GM23338 (cell line): ENCODE measurements around the gene CALML5. TPM values are rescaled to one million over a fixed set of nuclear protein-coding genes. Genes with fewer than 3 reads are reported as not detected.

Experiments
- ATAC-seq: fragments of 200-7000 bp; cut with Tn5 transposase; 3 replicates; pipeline ENCODE4 v1.9.1; 2020
- DNase-seq: peaks from one replicate; pipeline ENCODE4 v3.0.0-alpha.2; 2015; ENCODE audit warnings: low spot score
- H2AFZ ChIP-seq: fragments of 200-600 bp; sonication (generic); 2 replicates; pipeline ENCODE4 v1.8.0; 2016; ENCODE audit warnings: antibody characterized with exemption, mild to moderate bottlenecking, moderate library complexity
- H3F3A ChIP-seq: fragments of 200-600 bp; sonication (generic); replicated peaks from 2 replicates; pipeline ENCODE4 v1.8.0; 2017; ENCODE audit warnings: antibody characterized with exemption, mixed run types, low read depth
- H3K27ac ChIP-seq: fragments of 200-600 bp; sonication (generic); 2 replicates; pipeline ENCODE4 v1.6.1; 2016; ENCODE audit warnings: low read depth
- H3K27me3 ChIP-seq: fragments of 200-600 bp; sonication (generic); 2 replicates; pipeline ENCODE4 v1.8.0; 2016; ENCODE audit warnings: mild to moderate bottlenecking, mixed run types, moderate library complexity; ENCODE audit not compliant: insufficient read depth
- H3K36me3 ChIP-seq: fragments of 200-600 bp; sonication (generic); 2 replicates; pipeline ENCODE4 v1.8.0; 2016; ENCODE audit warnings: mild to moderate bottlenecking; ENCODE audit not compliant: insufficient read depth
- H3K4me1 ChIP-seq: fragments of 200-600 bp; sonication (generic); 2 replicates; pipeline ENCODE4 v1.8.0; 2016; ENCODE audit warnings: mild to moderate bottlenecking, moderate library complexity; ENCODE audit not compliant: insufficient read depth
- H3K4me2 ChIP-seq: fragments of 200-600 bp; sonication (generic); 2 replicates; pipeline ENCODE4 v1.7.1; 2017; ENCODE audit warnings: mixed run types
- H3K4me3 ChIP-seq: fragments of 200-600 bp; sonication (generic); 2 replicates; pipeline ENCODE4 v1.6.1; 2016; ENCODE audit warnings: mixed run types
- H3K79me2 ChIP-seq: fragments of 200-600 bp; sonication (generic); replicated peaks from 2 replicates; pipeline ENCODE4 v1.8.0; 2017; ENCODE audit warnings: mild to moderate bottlenecking; ENCODE audit not compliant: insufficient read depth
- H3K9me2 ChIP-seq: fragments of 200-600 bp; sonication (generic); 2 replicates; pipeline ENCODE4 v1.8.0; 2017; ENCODE audit not compliant: insufficient read depth
- H4K20me1 ChIP-seq: fragments of 200-600 bp; sonication (generic); replicated peaks from 2 replicates; pipeline ENCODE4 v1.8.0; 2017; ENCODE audit warnings: mild to moderate bottlenecking; ENCODE audit not compliant: insufficient read depth
- H3K27ac Mint-ChIP-seq: 2 replicates; pipeline ENCODE4 v1.8.0; 2020; ENCODE audit warnings: inconsistent platforms, mild to moderate bottlenecking, moderate library complexity, mixed read lengths
- H3K27me3 Mint-ChIP-seq: 3 replicates; pipeline ENCODE4 v1.8.0; 2022; ENCODE audit warnings: low read depth, mild to moderate bottlenecking, moderate library complexity, mixed read lengths, inconsistent platforms; ENCODE audit not compliant: insufficient read depth, poor library complexity
- H3K36me3 Mint-ChIP-seq: 3 replicates; pipeline ENCODE4 v1.8.0; 2021; ENCODE audit warnings: low read depth, mild to moderate bottlenecking, inconsistent platforms, moderate library complexity, mixed read lengths
- H3K4me1 Mint-ChIP-seq: 3 replicates; pipeline ENCODE4 v1.8.0; 2020; ENCODE audit warnings: mild to moderate bottlenecking, inconsistent platforms, mixed read lengths
- H3K4me3 Mint-ChIP-seq: 3 replicates; pipeline ENCODE4 v1.8.0; 2021; ENCODE audit warnings: moderate library complexity, mild to moderate bottlenecking, inconsistent platforms, mixed read lengths
- H3K9me3 Mint-ChIP-seq: 3 replicates; pipeline ENCODE4 v1.8.0; 2020; ENCODE audit warnings: moderate library complexity, mild to moderate bottlenecking, inconsistent platforms, mixed read lengths
- CREB1 ChIP-seq: fragments of 250-450 bp; sonication (Bioruptor Pico); IDR thresholded peaks from 2 replicates; pipeline ENCODE4 v1.5.0; 2020; ENCODE audit warnings: low read depth, mild to moderate bottlenecking, moderate library complexity
- EZH2 ChIP-seq: fragments of 200-600 bp; sonication (generic); IDR thresholded peaks from one replicate; pipeline ENCODE4 v1.8.0; 2017; ENCODE audit warnings: antibody characterized with exemption, mild to moderate bottlenecking, low read depth; ENCODE audit not compliant: unreplicated experiment
- EZH2phosphoT487 ChIP-seq: fragments of 200-600 bp; sonication (generic); IDR thresholded peaks from one replicate; pipeline ENCODE4 v1.8.1; 2018; ENCODE audit warnings: antibody characterized with exemption; ENCODE audit not compliant: unreplicated experiment
- JUNB ChIP-seq: IDR thresholded peaks from one replicate; pipeline ENCODE4 v1.6.1; 2016; ENCODE audit warnings: antibody characterized with exemption; ENCODE audit not compliant: unreplicated experiment
- NANOG ChIP-seq: IDR thresholded peaks from 2 replicates; pipeline ENCODE4 v1.6.1; 2016; ENCODE audit warnings: antibody characterized with exemption, borderline replicate concordance
- STAT1 ChIP-seq: IDR thresholded peaks from one replicate; pipeline ENCODE4 v1.6.1; 2016; ENCODE audit warnings: antibody characterized with exemption; ENCODE audit not compliant: unreplicated experiment
- polyA plus RNA-seq: library from polyadenylated mRNA; unstranded; fragments of >200 nt; fragmentation: Nextera tagmentation; extraction: Ambion mirVana; gene quantifications from 2 replicates; pipeline ENCODE4 v1.2.1, GENCODE V29; 2016
- total RNA-seq: library from RNA; depleted of rRNA; stranded (reverse); fragments of >200 nt; shearing (Covaris generic); gene quantifications from 2 replicates; pipeline ENCODE4 v1.2.3, GENCODE V29; 2014

Gene CALML5
- total and polyA plus RNA-seq, 2 experiments from 2014 or later = 0.40 TPM; not detected in 1

GRCh38 chr10:5506751-5507648 lies 7.6 kb upstream of the CALML5 start:
- Mint-ChIP-seq H3K4me3 (no peak overlapping the region), H3K27ac (no peak overlapping the region), H3K36me3 (no peaks in the 10 kb centered on the region), H3K9me3 (no peaks in the 10 kb centered on the region), H3K4me1 (peaks cover 30% of the 10 kb centered on the region), H3K27me3 (peaks cover 2% of the 10 kb centered on the region)
- H3K36me3 ChIP-seq = no peaks in the 10 kb centered on the region
- ATAC-seq (no peak), DNase-seq (no peak)
- no peak overlapping the region for H3K4me2 ChIP-seq
- TF ChIP-seq EZH2phosphoT487 (no peak), JUNB (no peak), CREB1 (CRISPR knock-in tag) (no peak), STAT1 (no peak), NANOG (no peak)
- H2AFZ ChIP-seq = no peak overlapping the region
- no peak overlapping the region for H3K4me3 ChIP-seq
- H3K9me2 ChIP-seq = no peaks in the 10 kb centered on the region
- H3K4me1 ChIP-seq = peaks cover 4% of the 10 kb centered on the region; the same call in 1 of the 2 replicates
- no peaks in the 10 kb centered on the region for H3K27me3 ChIP-seq
- no peaks in the 10 kb centered on the region for H3F3A ChIP-seq
- H3K27ac ChIP-seq = no peak overlapping the region
- H4K20me1 ChIP-seq = no peaks in the 10 kb centered on the region
- no peaks in the 10 kb centered on the region for H3K79me2 ChIP-seq

- Histone ChIP-seq H3K4me3 (no peak overlapping the region), H3K27ac (no peak overlapping the region), H2AFZ (no peak overlapping the region), H3K36me3 (no peaks in the 10 kb centered on the region), H3K4me2 (no peak overlapping the region), H3K27me3 (no peaks in the 10 kb centered on the region), H4K20me1 (no peaks in the 10 kb centered on the region), H3F3A (no peaks in the 10 kb centered on the region), H3K4me1 (no peaks in the 10 kb centered on the region), H3K79me2 (no peaks in the 10 kb centered on the region), H3K9me2 (no peaks in the 10 kb centered on the region)
- Mint-ChIP-seq H3K36me3 (no peaks in the 10 kb centered on the region), H3K4me3 (no peak overlapping the region), H3K27me3 (no peaks in the 10 kb centered on the region), H3K4me1 (peaks cover 25% of the 10 kb centered on the region), H3K27ac (no peak overlapping the region), H3K9me3 (no peaks in the 10 kb centered on the region)
- no peak for DNase-seq
- ATAC-seq = no peak
- TF ChIP-seq STAT1 (no peak), NANOG (no peak), EZH2phosphoT487 (no peak)
These were observed 6.9 kb upstream of the CALML5 start for GRCh38 chr10:5506246-5506645.

GRCh38 chr10:5504146-5505072 lies 5.0 kb upstream of the CALML5 start:
- H3K9me2 ChIP-seq = no peaks in the 10 kb centered on the region
- no peak overlapping the region for H3K4me2 ChIP-seq
- DNase-seq (no peak), ATAC-seq (no peak)
- no peaks in the 10 kb centered on the region for H3F3A ChIP-seq
- no peaks in the 10 kb centered on the region for H3K79me2 ChIP-seq
- no peaks in the 10 kb centered on the region for H3K4me1 ChIP-seq
- H3K27ac Mint-ChIP-seq = no peak overlapping the region
- peaks cover 26% of the 10 kb centered on the region for H3K4me1 Mint-ChIP-seq
- peaks cover 1% of the 10 kb centered on the region for H3K27me3 Mint-ChIP-seq
- H3K4me3 Mint-ChIP-seq = no peak overlapping the region
- no peaks in the 10 kb centered on the region for H3K36me3 Mint-ChIP-seq
- no peak overlapping the region for H2AFZ ChIP-seq
- no peaks in the 10 kb centered on the region for H3K9me3 Mint-ChIP-seq
- H4K20me1 ChIP-seq = no peaks in the 10 kb centered on the region
- TF ChIP-seq EZH2 = no peak
- no peak overlapping the region for H3K27ac ChIP-seq
- no peak overlapping the region for H3K4me3 ChIP-seq
- no peaks in the 10 kb centered on the region for H3K36me3 ChIP-seq
- H3K27me3 ChIP-seq = no peaks in the 10 kb centered on the region
